SH-SY5Y (cell line): ENCODE results near the gene TOLLIP.

Experiments used
- GATA2 ChIP-seq: IDR thresholded peaks from 2 replicates; pipeline ENCODE4 v1.6.1; 2011; ENCODE audit warnings: mild to moderate bottlenecking, low read depth, low read length
- GATA3 ChIP-seq: IDR thresholded peaks from 2 replicates; pipeline ENCODE4 v1.6.1; 2011; ENCODE audit warnings: low read depth, mild to moderate bottlenecking, low read length, moderate library complexity

DNA sequence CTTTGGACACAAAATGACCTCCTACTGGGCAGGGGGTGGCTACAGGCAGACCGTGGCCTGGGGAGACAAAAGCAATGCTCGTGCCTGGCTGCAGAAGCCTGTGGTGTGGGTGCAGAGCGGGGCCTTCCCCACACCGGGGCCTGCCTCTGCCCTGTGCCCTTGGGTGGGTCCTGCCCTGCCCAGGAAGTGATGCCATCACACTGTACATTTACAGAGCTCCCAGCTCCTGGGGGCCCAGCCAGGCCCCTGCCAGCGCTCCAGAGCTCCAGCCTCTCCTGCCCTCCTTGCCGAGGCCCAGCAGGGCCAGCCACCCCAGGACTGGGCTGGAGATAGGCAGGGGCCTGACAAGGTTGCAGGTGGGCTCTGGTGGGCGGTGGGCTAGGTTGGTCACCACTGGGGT lies 46.4 kb downstream of the TOLLIP start:
- TF ChIP-seq GATA2 (no peak), GATA3 (no peak)
